ENCODE data around the gene KIF1A. TPM values are rescaled to one million over a fixed set of nuclear protein-coding genes. Genes with fewer than 3 reads are reported as not detected.
A peak's percentile ranks its signal among the peaks of the same experiment; 100 is the strongest.

KIF1A gene
- total RNA-seq, 1 donor from 2014 or later, result 0.24 TPM

GRCh38 chr2:240864475-240864874 is 44.5 kb upstream of the KIF1A start:
- no peaks in the 10 kb centered on the region for H3K36me3 ChIP-seq
- no peaks in the 10 kb centered on the region for H3K9me3 ChIP-seq
- no peaks in the 10 kb centered on the region for H3K4me1 ChIP-seq
- intact Hi-C loops (cut with DNase I), result no loop called here
- ATAC-seq, result no peak
- H3K4me3 ChIP-seq, result no peak overlapping the region
- H3K27ac ChIP-seq, result no peak overlapping the region
- no peak for DNase-seq
- TF ChIP-seq, protein P1, sequence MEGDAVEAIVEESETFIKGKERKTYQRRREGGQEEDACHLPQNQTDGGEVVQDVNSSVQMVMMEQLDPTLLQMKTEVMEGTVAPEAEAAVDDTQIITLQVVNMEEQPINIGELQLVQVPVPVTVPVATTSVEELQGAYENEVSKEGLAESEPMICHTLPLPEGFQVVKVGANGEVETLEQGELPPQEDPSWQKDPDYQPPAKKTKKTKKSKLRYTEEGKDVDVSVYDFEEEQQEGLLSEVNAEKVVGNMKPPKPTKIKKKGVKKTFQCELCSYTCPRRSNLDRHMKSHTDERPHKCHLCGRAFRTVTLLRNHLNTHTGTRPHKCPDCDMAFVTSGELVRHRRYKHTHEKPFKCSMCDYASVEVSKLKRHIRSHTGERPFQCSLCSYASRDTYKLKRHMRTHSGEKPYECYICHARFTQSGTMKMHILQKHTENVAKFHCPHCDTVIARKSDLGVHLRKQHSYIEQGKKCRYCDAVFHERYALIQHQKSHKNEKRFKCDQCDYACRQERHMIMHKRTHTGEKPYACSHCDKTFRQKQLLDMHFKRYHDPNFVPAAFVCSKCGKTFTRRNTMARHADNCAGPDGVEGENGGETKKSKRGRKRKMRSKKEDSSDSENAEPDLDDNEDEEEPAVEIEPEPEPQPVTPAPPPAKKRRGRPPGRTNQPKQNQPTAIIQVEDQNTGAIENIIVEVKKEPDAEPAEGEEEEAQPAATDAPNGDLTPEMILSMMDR (IDR thresholded peaks at IDR 0.05), result no peak
- H3K27me3 ChIP-seq (ENCODE audit: low read depth), result no peaks in the 10 kb centered on the region

DNA sequence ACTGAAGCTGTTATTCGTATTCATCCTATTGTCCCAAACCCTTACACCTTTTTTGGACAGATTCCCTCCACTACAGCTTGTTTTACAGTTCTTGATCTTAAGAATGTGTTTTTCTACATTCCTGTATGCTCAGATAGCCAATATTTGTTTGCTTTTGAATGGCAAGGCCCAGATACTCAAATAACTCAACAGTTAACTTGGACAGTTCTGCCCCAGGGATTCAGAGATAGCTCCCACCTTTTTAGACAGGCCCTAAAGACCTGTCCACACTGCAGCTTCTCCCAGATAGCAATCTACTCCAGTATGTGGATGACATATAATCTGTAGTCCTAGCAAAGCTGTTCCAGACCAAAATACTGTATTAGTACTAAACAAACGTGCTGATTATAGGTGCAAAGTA is 41.5 kb upstream of the KIF1A start:
- no peak for DNase-seq
- no peaks in the 10 kb centered on the region for H3K27me3 ChIP-seq (ENCODE audit: low read depth)
- no peaks in the 10 kb centered on the region for H3K9me3 ChIP-seq
- no peaks in the 10 kb centered on the region for H3K36me3 ChIP-seq
- H3K4me3 ChIP-seq, result no peak overlapping the region
- no peak overlapping the region for H3K27ac ChIP-seq
- ATAC-seq, result peak in 1 of 2 donors; percentile 52
- no peaks in the 10 kb centered on the region for H3K4me1 ChIP-seq
- TF ChIP-seq, protein P1 (IDR thresholded peaks at IDR 0.05), result no peak
- intact Hi-C loops (cut with DNase I), result no loop called here

GRCh38 chr2:240858871-240859270 is 38.9 kb upstream of the KIF1A start:
- TF ChIP-seq, protein P1 (IDR thresholded peaks at IDR 0.05), result no peak
- Histone ChIP-seq H3K27ac (no peak overlapping the region), H3K27me3 (ENCODE audit: low read depth) (no peaks in the 10 kb centered on the region), H3K4me3 (no peak overlapping the region), H3K4me1 (no peaks in the 10 kb centered on the region), H3K36me3 (no peaks in the 10 kb centered on the region), H3K9me3 (no peaks in the 10 kb centered on the region)
- intact Hi-C loops (cut with DNase I), result no loop called here
- DNase-seq (no peak), ATAC-seq (no peak)

DNA sequence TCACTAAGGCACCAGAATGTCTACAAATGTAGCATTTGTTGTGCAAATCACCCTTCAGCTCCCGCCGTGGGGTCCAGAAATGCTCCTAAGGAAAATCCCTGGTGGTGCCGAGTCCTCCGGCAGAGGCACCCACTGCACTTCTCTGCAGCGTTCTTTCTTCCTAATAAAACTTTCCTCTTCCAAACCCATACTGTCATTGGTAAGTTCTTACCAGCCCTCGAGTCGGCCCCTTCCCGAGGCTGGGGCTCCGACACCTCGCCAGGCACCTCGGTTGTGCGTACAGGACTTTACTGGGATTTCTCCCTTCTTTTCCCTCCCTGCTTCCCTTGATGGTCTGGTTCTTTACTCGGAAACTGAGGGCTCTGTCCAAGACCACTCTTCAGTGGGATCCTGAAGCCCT is 38.3 kb upstream of the KIF1A start:
- H3K27me3 ChIP-seq (ENCODE audit: low read depth), result no peaks in the 10 kb centered on the region
- H3K9me3 ChIP-seq, result no peaks in the 10 kb centered on the region
- no peak overlapping the region for H3K27ac ChIP-seq
- intact Hi-C loops (cut with DNase I), result no loop called here
- ATAC-seq (no peak), DNase-seq (no peak)
- H3K36me3 ChIP-seq, result no peaks in the 10 kb centered on the region
- no peak overlapping the region for H3K4me3 ChIP-seq
- H3K4me1 ChIP-seq, result no peaks in the 10 kb centered on the region
- TF ChIP-seq, protein P1 (IDR thresholded peaks at IDR 0.05), result no peak

GRCh38 chr2:240857039-240858008 is 37.3 kb upstream of the KIF1A start:
- TF ChIP-seq, protein P1 (IDR thresholded peaks at IDR 0.05), result no peak

More at GRCh38 chr2:240857039-240858008, 37.3 kb upstream of the KIF1A start:
- DNase-seq (no peak), ATAC-seq (no peak)
- H3K27ac ChIP-seq, result no peak overlapping the region
- no peaks in the 10 kb centered on the region for H3K9me3 ChIP-seq
- no peaks in the 10 kb centered on the region for H3K27me3 ChIP-seq (ENCODE audit: low read depth)
- no peaks in the 10 kb centered on the region for H3K4me1 ChIP-seq
- intact Hi-C loops (cut with DNase I), result no loop called here
- no peak overlapping the region for H3K4me3 ChIP-seq
- H3K36me3 ChIP-seq, result no peaks in the 10 kb centered on the region

Measured in lower lobe of right lung (tissue), 2 donors.